IMR-90 (cell line): Measurements from ENCODE around the gene CCDC70. TPM values are rescaled to one million over a fixed set of nuclear protein-coding genes. Genes with fewer than 3 reads are reported as not detected.

ENCODE experiments used
- polyA plus RNA-seq, 3 experiments: library from polyadenylated mRNA; depleted of rRNA; stranded (reverse); fragments of >200 nt; gene quantifications; 2 replicates each; pipeline ENCODE4 v1.2.3, GENCODE V29; 2012; ENCODE audit warnings: low replicate concordance in 1 of 3
- total RNA-seq: library from RNA; depleted of rRNA; stranded (reverse); fragments of >200 nt; gene quantifications from 2 replicates; pipeline ENCODE4 v1.2.3, GENCODE V29; 2012; rRNA removed

CCDC70 gene
- total and polyA plus RNA-seq, 2 of the 4 experiments (the other 2 are of a cell fraction): not detected

Other genes with a start within 250 kb of the CCDC70 start
- gene DHRS12, start 57.8 kb upstream of the CCDC70 start, total RNA-seq: 1.3 and 1.9 TPM in 2 replicates
- gene DHRS12, start 57.8 kb upstream of the CCDC70 start, polyA plus RNA-seq (2012; rRNA removed): 1.5 and 1.6 TPM in 2 replicates
- gene TMEM272, start 16.8 kb upstream of the CCDC70 start, total RNA-seq: not detected in 2 replicates
- gene TMEM272, start 16.8 kb upstream of the CCDC70 start, polyA plus RNA-seq (2012; rRNA removed): not detected in 2 replicates
- 2.2 and 2.7 TPM in 2 replicates for gene ATP7B, start 149.5 kb downstream of the CCDC70 start, total RNA-seq
- 2.2 and 2.9 TPM in 2 replicates for gene ATP7B, start 149.5 kb downstream of the CCDC70 start, polyA plus RNA-seq (2012; rRNA removed)
- gene ALG11, start 150.4 kb downstream of the CCDC70 start, total RNA-seq: 12.7 and 25.6 TPM in 2 replicates
- 6.5 and 10.0 TPM in 2 replicates for gene ALG11, start 150.4 kb downstream of the CCDC70 start, polyA plus RNA-seq (2012; rRNA removed)
- 12.5 and 16.4 TPM in 2 replicates for gene UTP14C, start 162.7 kb downstream of the CCDC70 start, total RNA-seq
- 7.1 and 8.2 TPM in 2 replicates for gene UTP14C, start 162.7 kb downstream of the CCDC70 start, polyA plus RNA-seq (2012; rRNA removed)